Measurements from ENCODE around the gene BCL3.
"Not testable (repeated sequence)": the region's sequence is repeated elsewhere in the genome, so short reads cannot be mapped to it uniquely, and the experiment has no call there.

BCL3 gene

GRCh38 chr19:44777715-44778347 lies 29.3 kb downstream of the BCL3 start, which contains the start of gene CBLC:
Gene CBLC (plus strand): TSS chr19:44777890. CDS start chr19:44777932, 42 bp downstream.
- H3K4me3 ChIP-seq (ENCODE audit: control insufficient read depth, low read depth, low read length): no peak within 1 kb of the TSS
- no peak for TF ChIP-seq CTCF (IDR thresholded peaks at IDR 0.05; ENCODE audit: control insufficient read depth, insufficient read depth, low read depth, low read length, missing control alignments)
- no peak for DNase-seq (ENCODE audit: low read depth)

GRCh38 chr19:44779150-44779549 lies 30.6 kb downstream of the BCL3 start:
- H3K4me3 ChIP-seq (ENCODE audit: control insufficient read depth, low read depth, low read length): no peak overlapping the region
- TF ChIP-seq CTCF (IDR thresholded peaks at IDR 0.05; ENCODE audit: control insufficient read depth, insufficient read depth, low read depth, low read length, missing control alignments): no peak
- DNase-seq (ENCODE audit: low read depth): no peak

GRCh38 chr19:44781694-44782093 lies 33.2 kb downstream of the BCL3 start:
- H3K4me3 ChIP-seq (ENCODE audit: control insufficient read depth, low read depth, low read length); DNase-seq (ENCODE audit: low read depth): not testable (repeated sequence)

GRCh38 chr19:44782729-44783128 lies 34.2 kb downstream of the BCL3 start:
- TF ChIP-seq CTCF (IDR thresholded peaks at IDR 0.05; ENCODE audit: control insufficient read depth, insufficient read depth, low read depth, low read length, missing control alignments): no peak
- DNase-seq (ENCODE audit: low read depth): no peak
- no peak overlapping the region for H3K4me3 ChIP-seq (ENCODE audit: control insufficient read depth, low read depth, low read length)

- H3K4me3 ChIP-seq (ENCODE audit: control insufficient read depth, low read depth, low read length): no peak overlapping the region
- TF ChIP-seq CTCF (IDR thresholded peaks at IDR 0.05; ENCODE audit: control insufficient read depth, insufficient read depth, low read depth, low read length, missing control alignments): no peak
- DNase-seq (ENCODE audit: low read depth): no peak
Measured at GRCh38 chr19:44783545-44783944, 35.0 kb downstream of the BCL3 start.

GRCh38 chr19:44785271-44785670 lies 36.8 kb downstream of the BCL3 start:
- H3K4me3 ChIP-seq (ENCODE audit: control insufficient read depth, low read depth, low read length): no peak overlapping the region
- TF ChIP-seq CTCF (IDR thresholded peaks at IDR 0.05; ENCODE audit: control insufficient read depth, insufficient read depth, low read depth, low read length, missing control alignments): no peak
- DNase-seq (ENCODE audit: low read depth): no peak

GRCh38 chr19:44785993-44786392 lies 37.5 kb downstream of the BCL3 start:
- DNase-seq (ENCODE audit: low read depth): no peak
- H3K4me3 ChIP-seq (ENCODE audit: control insufficient read depth, low read depth, low read length): no peak overlapping the region
- TF ChIP-seq CTCF (IDR thresholded peaks at IDR 0.05; ENCODE audit: control insufficient read depth, insufficient read depth, low read depth, low read length, missing control alignments): no peak
